ENCODE data around the gene LGALS3BP. TPM values are rescaled to one million over a fixed set of nuclear protein-coding genes. Genes with fewer than 3 reads are reported as not detected.
A peak's percentile ranks its signal among the peaks of the same experiment; 100 is the strongest.

Gene LGALS3BP
- total RNA-seq, 1 donor from 2014 or later = 136 TPM

DNA sequence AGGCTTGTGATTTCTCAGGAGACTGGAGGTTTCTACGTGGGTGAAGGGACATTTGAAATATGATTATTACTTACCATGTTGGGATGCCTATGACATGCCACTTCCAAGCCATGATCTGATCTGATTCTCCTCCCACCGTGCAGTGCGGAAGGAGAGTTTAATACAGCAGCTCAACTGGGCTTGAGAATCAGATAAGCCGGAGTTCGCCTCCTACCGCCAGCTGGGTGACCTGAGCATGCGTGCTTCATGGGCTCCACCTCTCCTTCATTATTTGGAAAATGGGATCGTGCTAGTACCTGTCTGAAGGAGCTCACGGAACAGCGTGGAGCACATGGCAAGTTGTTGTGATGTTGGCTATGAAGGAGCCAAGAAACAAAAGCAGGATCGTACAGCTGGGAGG lies 42.2 kb downstream of the LGALS3BP start:
- peak; percentile 30 for DNase-seq

DNA sequence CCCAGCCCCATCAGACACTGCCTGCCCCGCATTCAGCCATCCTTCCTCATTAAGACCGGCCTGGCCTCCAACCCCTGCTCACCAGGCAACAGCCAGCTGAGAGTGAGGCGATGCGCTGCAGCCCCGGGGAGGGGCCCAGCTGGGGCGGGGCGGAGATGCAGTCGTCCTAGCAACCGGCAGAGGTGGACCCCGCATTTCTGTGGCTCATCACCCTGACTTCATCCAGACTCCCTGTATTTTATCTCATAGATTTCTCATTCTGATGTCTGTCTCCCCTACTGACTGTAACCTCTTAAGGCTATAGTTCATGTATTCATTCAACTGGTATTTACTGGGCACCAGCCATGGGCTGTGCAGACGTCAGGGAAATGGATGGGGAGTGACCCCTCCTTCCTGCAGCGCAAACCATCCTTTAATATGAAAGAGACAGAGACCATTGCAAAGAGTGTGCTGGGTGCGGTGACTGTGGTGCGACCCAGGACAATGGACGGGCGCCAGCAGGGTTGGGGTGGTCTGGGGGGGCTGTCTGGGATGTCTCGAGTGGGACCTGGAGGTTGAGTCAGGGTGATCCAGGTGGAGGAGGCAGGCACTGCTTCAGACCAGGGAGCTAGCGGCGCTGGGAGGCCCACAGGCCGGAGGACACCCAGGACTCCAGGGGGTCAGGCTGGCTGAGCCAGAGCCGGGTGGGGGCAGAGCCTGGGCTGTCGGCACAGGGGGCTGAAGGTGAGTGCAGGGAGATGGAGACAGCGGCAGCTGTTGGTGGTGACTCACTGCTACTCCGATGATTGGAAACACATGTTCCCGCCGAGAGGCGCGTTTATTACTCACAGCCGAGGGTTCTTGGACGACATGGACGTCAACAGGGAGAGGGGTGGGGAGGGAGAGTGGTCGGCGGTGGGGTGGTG lies 44.1 kb downstream of the LGALS3BP start:
- DNase-seq = peak; percentile 94

DNA sequence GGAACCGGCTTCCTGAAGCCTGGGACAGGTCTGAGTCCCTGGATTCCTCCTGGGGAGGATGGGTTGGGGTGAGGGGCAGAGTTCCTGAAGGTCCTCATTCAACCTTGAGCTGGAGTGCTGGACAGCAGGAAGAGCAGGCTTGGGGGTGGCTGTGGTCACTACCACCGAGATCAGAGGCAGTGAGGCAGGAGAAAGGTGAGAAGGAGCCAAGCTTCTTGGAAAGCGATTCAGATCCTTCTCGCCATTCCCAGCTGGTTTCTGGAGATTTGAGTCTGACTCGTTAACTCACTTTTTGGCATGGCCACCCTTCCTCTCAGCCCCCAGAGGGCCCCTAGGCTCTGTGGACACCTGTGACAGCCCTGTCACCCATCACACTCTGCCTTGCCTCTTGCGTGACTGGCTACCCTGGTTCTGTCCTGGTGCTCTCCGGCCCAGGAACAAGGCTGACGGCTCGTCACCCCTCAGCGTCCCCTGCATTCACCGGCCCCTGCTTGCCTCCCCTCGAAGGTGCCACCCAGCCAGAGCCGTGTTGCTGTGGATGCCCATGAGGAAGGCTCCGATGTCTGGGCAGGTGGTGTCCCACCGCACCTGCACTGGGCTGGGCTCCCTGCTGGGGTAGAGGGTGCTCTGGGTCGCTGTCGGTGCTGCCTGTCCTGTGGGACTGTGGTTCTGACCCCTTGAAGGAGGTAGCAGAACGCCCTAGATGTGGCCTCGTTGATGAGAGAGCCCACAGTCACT lies 44.9 kb downstream of the LGALS3BP start:
- peak; percentile 43 for DNase-seq

DNA sequence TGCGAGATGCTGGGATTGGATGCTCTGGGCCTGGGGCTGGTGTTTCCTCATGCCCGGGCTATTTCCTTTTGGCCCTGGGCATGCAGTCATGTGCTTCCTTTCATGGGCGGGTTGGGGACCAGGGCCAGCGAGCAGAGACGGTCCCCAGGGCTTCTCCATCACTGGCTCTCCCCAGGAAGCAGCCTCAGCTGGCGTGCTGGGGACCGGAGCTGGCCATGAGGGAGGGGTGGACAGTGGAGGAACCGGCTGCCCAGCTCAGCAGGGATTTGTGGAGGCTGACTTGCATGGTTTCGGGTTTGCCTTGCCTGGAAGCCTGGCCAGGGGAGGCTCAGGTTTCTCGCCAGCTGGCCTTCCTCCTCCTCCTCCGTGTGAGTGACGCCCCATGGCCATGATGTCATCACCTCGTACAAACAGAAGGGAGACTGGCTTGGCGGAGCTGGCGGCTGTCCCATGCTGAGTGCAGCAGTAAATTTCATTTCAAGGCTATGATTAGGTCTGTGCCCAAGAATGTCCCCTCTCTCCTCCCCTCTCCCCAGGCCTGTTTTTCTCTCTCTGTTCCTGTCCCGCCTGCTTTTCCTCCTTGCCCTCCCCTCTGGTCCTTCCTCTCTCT lies 45.7 kb downstream of the LGALS3BP start:
- DNase-seq = peak; percentile 99

DNA sequence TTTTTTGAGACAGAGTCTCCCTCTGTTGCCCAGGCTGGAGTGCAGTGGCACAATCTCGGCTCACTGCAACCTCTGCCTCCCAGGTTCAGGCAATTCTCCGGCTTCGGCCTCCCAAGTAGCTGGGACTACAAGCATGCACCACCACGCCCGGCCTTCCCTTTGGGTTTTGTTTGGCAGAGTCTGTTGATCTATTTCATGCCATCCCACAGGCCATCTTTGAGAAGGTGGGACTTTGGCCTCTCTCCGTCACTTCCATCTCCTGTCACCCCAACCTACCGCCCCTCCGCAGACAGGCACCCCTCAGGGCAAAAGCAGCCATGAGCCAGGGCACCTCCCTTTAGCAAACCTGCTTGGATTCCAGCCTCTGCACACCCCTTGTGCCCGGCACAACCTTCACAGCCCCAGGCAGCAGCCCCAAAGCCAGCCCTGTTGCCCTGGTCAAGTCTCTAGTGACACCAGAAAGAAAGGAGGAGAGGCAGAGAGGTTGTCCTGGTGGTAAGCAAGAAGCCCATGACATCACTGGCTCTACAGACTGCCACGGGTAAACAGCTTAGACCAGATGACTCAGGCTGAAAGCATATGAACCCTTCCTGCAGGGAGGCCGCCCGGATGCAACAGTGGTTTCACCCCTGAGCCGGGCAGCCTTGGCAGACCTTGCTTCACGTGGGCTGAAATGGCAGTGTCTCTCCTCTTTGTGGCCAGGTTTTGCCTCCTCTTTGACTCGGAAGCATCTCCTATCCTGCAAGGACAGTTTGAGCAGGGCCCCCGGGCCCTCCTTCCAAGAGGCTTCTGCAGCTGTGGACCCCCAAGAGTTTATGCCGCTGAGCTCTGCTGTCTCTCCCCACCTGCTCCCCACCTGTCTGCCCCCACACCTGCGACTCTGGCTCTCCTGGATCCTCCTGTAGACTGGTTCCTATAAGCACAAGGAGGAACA lies 46.4 kb downstream of the LGALS3BP start:
- peak; percentile 51 for DNase-seq

DNA sequence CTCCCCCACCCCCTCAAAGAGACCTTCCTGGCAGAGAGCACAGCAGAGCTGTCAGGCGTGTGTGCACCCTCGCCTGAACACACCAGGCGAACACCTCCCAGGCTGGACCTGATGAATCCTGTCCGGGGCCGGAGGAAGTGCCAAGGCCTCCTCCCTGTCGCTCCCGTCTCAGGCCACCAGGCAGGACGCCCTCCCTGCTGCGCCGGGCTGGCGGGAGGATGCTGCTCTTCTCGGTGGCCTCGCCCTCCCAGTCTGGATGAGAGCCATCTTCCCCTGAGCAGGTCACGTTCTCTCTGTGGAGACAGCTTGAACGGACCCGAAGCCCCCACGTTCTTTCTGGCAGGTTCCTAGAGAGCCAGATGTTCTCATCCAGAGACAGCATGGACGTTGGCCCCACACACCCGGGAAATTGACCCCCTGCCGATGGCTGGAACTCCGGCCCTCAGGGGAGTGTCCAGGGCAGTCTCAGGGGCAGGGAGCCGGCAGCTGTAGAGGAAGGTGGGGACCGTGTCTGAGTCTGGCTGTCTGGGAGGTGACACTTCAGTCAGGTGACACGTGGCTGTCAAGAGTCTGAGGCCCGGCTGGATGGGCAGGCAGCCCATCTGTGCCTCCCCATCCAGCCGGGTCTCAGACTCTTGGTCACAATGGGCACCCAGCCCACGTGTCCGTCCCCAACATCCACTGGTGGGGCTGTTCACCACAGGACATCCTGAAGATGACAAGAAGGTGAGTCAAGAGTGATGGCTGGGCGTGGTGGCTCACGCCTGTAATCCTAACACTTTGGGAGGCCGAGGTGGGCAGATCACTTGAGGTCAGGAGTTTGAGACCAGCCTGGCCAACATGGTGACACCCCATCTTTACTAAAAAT lies 49.6 kb downstream of the LGALS3BP start:
- DNase-seq = no peak

DNA sequence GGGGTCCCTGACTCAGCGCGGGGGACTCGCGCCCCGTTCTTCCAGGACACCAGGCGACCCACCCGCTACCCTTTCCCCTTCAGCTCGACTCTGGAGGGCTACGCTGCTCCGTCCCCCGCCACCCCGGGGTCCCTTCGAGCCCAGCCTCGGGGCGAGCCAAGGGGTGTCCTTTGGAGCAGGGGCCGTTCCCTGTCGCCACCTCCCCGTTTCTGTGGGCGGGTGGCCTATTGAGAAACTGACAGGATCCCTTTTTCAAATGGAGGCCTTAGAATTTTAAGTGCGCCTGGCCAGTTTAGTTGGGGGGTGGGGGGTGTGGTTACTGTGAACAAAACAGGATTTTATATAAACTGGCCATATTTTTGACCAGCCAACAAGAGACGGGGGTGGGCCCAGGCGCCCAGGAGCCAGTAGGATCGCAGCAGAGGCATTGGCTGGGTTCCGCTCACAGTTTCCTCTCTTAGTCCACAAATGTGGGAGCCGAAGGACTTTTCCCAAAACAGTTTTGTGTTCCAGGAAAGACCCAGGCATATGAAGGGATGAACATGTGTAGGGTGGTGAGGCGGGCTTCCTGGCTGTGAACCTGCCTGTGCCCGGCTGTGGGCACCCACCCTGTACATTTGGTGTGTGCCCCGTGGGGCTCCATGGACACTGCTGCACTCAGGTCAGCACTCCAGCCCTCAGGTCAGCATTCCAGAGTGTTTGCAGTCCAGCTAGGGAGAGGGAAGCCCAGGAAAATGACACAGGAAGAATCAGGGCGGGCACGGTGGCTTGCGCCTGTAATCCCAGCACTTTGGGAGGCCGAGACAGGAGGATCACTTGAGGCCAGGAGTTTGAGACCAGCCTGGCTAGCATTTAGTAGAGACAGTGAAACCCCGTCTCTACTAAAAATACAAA lies 53.8 kb downstream of the LGALS3BP start:
- peak; percentile 90 for DNase-seq

DNA sequence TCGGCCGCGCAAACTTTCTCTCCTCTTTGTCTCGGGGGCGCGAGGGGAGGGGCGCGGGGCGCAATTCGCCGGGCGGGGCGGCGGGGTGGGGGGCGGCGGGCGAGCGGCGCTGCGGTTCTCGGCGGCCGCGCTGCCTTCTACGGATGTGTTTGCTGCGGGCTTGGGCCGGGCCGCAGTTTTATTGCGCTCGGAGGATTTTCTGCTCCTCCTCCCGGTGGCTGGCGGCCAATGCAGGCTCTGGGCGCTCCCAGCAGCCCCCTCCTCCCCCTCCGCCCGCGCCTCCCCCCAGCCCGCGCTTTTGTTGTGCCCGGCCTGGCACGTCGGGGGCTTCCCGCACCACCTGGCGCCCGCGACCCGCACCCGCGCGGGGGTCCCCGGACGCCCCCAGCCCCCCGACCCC lies 54.5 kb downstream of the LGALS3BP start, which contains the start of gene TIMP2:
TIMP2 (minus strand) TSS at position 154 of the 400 bp plus-strand sequence. CDS start 299 bp downstream, outside the sequence.
- peak; percentile 96 for DNase-seq

DNA sequence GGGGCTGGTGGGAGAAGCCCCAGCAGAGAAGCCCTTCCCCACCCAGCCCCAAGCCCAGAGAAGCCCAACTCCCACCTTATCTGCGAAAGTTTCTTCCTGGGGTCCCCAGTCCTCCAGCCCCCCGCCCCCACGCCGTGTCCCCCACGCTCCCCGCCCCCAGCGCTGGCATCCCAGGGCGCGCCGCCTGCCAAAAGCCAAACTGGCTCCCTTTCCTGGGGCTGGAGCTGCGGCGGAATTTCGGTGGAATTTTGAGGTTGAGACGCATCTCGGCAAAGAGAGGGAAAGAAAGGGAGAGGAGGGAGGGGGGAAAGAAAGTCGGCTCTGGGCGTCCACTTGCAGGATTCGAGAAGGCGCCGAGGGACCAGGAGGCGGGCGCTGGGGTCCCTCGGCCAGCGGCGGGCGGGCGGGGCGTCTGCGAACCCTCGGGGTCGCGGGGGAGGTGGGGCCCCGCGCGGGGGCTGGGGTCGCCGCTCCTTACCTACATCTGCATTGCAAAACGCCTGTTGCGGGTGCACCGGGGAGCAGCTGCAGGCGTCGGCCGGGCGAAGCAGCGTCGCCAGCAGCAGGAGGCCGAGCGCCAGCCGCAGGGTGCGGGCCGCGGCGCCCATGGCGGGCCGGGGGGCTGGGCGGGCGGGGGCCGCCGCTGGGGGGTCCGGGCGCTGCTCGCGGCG lies 55.1 kb downstream of the LGALS3BP start:
- DNase-seq = peak; percentile 57

DNA sequence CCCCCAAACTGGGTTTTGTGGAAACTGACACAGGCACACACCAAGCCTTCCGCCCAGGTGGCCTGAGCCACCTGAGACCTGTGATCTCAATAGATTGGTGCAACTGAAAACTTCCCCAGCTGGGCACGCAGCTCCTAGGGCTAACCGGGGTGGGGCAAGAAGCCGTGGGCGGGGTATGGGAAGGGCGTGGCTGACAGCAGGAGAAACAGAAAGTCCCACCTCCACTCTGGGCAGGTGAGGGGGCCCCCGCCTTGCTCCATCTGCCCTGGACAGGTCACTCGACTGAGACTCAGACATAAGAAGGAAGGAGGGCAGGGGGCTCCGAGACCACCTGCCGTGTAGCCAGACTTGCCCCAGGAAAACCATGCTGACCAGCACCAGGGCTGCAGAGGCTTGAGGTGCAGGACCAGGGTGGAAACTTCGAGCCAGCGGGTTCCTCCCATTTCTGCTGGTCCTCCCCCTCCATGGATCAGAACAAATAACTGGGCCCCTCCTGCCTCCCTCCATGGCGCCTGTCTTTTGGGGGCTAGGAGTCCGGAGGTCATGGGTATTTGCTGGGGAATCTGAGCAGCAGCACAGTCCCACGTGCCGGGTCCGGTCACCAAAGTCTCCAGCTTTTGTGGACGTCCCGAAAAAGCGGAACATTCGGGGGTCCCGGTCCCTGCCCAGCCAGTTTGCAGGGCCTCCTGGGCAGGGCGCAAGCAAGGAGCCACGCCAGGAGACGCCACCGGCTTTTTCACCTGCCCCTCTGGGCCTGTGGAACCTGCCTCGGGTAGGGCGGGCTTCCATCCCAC lies 55.9 kb downstream of the LGALS3BP start:
- DNase-seq = no peak

DNA sequence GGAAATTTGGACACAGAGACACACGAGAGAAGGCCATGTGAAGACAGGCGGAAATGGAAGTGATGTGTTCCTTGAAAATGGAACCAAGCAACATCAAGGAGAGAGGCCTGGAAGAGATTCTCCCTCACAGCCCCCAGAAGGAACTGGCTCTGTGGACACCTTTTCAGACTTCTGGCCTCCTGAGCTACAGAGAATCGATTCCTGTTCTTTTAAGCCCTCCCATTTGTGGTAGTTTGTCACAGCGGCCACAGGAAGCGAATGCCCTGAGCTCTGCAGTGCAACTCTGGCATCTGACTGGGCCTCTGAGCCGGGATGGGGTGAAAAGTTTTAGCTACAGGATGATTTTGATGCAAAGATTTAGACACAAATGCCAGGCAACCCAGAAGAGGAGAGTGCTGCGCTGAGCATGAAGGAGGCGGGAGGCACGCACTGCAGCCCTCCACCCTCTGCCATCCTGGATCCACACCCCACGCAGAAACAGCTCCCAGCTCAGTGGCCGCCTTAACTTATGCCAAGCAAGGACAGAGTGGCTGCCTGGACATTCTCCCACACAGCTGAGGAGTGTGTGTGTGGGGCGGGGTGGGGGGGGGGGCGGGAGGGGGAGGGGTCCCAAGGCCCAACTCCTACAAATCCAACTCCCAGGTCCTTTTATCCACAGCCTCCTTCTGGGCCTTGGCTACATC lies 56.8 kb downstream of the LGALS3BP start:
- DNase-seq = no peak

DNA sequence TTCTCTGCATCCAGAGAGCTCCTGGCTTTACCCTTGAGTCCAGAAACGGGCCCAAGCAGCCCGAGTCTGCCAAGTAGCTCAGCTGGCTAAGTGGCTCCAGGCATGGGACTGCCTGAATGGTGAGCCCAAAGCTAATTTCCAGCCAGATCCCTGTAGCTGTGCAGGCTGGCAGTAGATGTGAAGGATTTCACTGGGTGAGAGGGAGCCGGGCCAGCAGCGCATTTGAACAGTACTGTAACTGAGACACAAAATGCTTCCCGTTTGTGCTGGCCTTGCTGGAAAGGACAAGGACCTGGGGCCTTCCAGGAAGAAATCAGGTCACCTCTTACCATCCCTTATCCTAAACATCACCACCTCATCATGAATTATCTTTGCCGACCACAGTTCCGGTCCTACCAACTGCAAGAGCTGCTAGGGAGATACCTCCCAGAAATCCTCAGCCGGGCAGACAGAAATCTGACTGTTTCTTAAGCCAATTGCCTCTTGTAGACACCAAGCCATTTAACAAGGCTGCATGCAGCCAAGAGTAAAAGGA lies 58.2 kb downstream of the LGALS3BP start:
- DNase-seq = peak; percentile 88

Other genes starting within 250 kb of the LGALS3BP start
- 43.1 TPM for gene CYTH1, start 197.7 kb downstream of the LGALS3BP start, total RNA-seq
- gene USP36, start 139.1 kb downstream of the LGALS3BP start, total RNA-seq = 47.4 TPM
- gene CEP295NL, start 76.7 kb downstream of the LGALS3BP start, total RNA-seq = 5.9 TPM
- gene TIMP2, start 54.5 kb downstream of the LGALS3BP start, total RNA-seq = 93.3 TPM
- 36.1 TPM for gene CANT1, start 29.8 kb upstream of the LGALS3BP start, total RNA-seq
- gene C1QTNF1, start 44.2 kb upstream of the LGALS3BP start, total RNA-seq = 15.8 TPM
- 18.8 TPM for gene ENGASE, start 94.9 kb upstream of the LGALS3BP start, total RNA-seq